Fibroblast of lung (primary cell): ENCODE measurements around the gene SLC34A1. TPM values are rescaled to one million over a fixed set of nuclear protein-coding genes. Genes with fewer than 3 reads are reported as not detected.

Experiments used
- DNase-seq, 2 donors: peaks; one replicate each; pipeline versions ENCODE4 v3.0.0 to v3.0.0-alpha.2; 2010; ENCODE audit warnings: low read depth in 2 of 2
- H2AFZ ChIP-seq: 2 replicates; pipeline ENCODE4 v1.5.1; 2012; ENCODE audit warnings: low read length, control low read depth, inconsistent platforms
- H3K27ac ChIP-seq: 2 replicates; pipeline ENCODE4 v1.5.1; 2011; ENCODE audit warnings: low read length, control low read depth; ENCODE audit not compliant: insufficient read depth
- H3K27me3 ChIP-seq: 2 replicates; pipeline ENCODE4 v1.5.1; 2011; ENCODE audit warnings: mild to moderate bottlenecking, low read length; ENCODE audit not compliant: control insufficient read depth, insufficient read depth
- H3K36me3 ChIP-seq: 2 replicates; pipeline ENCODE4 v1.5.1; 2011; ENCODE audit warnings: low read length; ENCODE audit not compliant: control insufficient read depth, insufficient read depth
- H3K4me1 ChIP-seq: 2 replicates; pipeline ENCODE4 v1.5.1; 2011; ENCODE audit warnings: low read length; ENCODE audit not compliant: control insufficient read depth, insufficient read depth; ENCODE audit errors: extremely low read depth
- H3K4me2 ChIP-seq: 2 replicates; pipeline ENCODE4 v1.5.1; 2011; ENCODE audit warnings: low read length, control low read depth; ENCODE audit not compliant: insufficient read depth; ENCODE audit errors: extremely low read depth
- H3K4me3 ChIP-seq, 4 experiments: fragments of 200-600 bp in 1 of 4; sonication (generic) in 1 of 4; replicated peaks in 1 of 4; 2 replicates each; pipeline ENCODE4 v1.5.1; 2011 to 2016; ENCODE audit warnings: low read length in 4 of 4, low read depth in 3 of 4, mild to moderate bottlenecking in 3 of 4, control low read depth in 2 of 4, inconsistent platforms in 1 of 4, mixed read lengths in 1 of 4; ENCODE audit not compliant: insufficient read depth in 1 of 4; ENCODE audit errors: control extremely low read depth in 1 of 4
- H3K79me2 ChIP-seq: 2 replicates; pipeline ENCODE4 v1.5.1; 2012; ENCODE audit warnings: mild to moderate bottlenecking, low read length, inconsistent platforms; ENCODE audit not compliant: control insufficient read depth, insufficient read depth
- H3K9ac ChIP-seq: 2 replicates; pipeline ENCODE4 v1.5.1; 2011; ENCODE audit warnings: mild to moderate bottlenecking, low read length, control low read depth; ENCODE audit not compliant: insufficient read depth
- H3K9me3 ChIP-seq: 2 replicates; pipeline ENCODE4 v1.5.1; 2012; ENCODE audit warnings: low read depth, low read length; ENCODE audit not compliant: control insufficient read depth, insufficient read depth
- H4K20me1 ChIP-seq: 2 replicates; pipeline ENCODE4 v1.5.1; 2011; ENCODE audit warnings: low read length; ENCODE audit not compliant: control insufficient read depth, insufficient read depth; ENCODE audit errors: extremely low read depth
- EZH2 ChIP-seq: IDR thresholded peaks from 2 replicates; pipeline ENCODE4 v1.5.1; 2012; ENCODE audit warnings: low read length, control low read depth, mild to moderate bottlenecking; ENCODE audit errors: missing control alignments
- polyA plus RNA-seq, 2 donors: library from polyadenylated mRNA; depleted of rRNA in 1 of 2; stranded (reverse) in 1 of 2; unstranded in 1 of 2; fragments of >200 nt; gene quantifications; 2 replicates each; pipeline ENCODE4 v1.2.1, GENCODE V29; 2011 to 2012; ENCODE audit warnings: missing spikeins in 1 of 2
- total RNA-seq: library from RNA; depleted of rRNA; stranded (reverse); fragments of >200 nt; gene quantifications from 2 replicates; pipeline ENCODE4 v1.2.1, GENCODE V29; 2014
- TF ChIP-seq, protein P1 (sequence below), 2 donors: IDR thresholded peaks in 1 of 2; conservative IDR thresholded peaks in 1 of 2; 1 replicate in 1 of 2; 2 replicates in 1 of 2; pipeline ENCODE4 v1.5.1; 2011 to 2012; ENCODE audit warnings: low read length in 2 of 2, control low read depth in 1 of 2, inconsistent platforms in 1 of 2, low read depth in 1 of 2, mild to moderate bottlenecking in 1 of 2

The SLC34A1 gene
- total and polyA plus RNA-seq, 2 donors (not counting 1 experiment from before 2014, with no cell fraction given): not detected

DNA sequence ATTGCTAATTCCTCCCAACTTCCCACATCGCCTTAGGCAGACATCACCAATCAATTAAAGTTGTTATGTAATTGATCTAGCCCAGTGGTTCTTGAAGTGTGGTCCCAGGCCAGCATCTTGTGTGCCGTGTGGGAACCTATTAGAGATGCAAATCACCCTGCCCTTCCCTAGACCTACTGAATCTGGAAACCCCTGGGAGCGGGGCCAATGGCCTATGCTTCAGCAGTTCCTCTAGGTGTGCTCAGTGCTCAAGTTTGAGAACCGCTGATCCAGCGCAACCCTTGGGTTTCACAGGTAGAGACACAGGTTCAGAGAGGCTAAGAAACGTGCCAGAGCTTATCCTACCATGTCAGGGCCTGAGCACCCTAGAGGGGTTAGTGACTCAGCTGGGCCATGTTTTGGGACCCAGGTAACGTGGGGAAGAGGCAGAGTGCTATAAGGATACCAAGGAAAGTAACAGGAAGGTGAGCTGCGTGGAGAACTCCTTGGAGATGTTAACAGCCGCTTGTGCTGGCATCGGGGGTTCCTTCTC, 4.4 kb downstream of the SLC34A1 start:
- no peaks in the 10 kb centered on the region for H4K20me1 ChIP-seq
- no peak for DNase-seq
- no peak overlapping the region for H3K4me2 ChIP-seq
- TF ChIP-seq, protein P1, sequence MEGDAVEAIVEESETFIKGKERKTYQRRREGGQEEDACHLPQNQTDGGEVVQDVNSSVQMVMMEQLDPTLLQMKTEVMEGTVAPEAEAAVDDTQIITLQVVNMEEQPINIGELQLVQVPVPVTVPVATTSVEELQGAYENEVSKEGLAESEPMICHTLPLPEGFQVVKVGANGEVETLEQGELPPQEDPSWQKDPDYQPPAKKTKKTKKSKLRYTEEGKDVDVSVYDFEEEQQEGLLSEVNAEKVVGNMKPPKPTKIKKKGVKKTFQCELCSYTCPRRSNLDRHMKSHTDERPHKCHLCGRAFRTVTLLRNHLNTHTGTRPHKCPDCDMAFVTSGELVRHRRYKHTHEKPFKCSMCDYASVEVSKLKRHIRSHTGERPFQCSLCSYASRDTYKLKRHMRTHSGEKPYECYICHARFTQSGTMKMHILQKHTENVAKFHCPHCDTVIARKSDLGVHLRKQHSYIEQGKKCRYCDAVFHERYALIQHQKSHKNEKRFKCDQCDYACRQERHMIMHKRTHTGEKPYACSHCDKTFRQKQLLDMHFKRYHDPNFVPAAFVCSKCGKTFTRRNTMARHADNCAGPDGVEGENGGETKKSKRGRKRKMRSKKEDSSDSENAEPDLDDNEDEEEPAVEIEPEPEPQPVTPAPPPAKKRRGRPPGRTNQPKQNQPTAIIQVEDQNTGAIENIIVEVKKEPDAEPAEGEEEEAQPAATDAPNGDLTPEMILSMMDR (conservative IDR thresholded peaks at IDR 0.05 in 1 of 2, IDR thresholded peaks at IDR 0.05 in 1 of 2; ENCODE audit: low read depth in 1 of 2, low read length in 2 of 2): no peak
- no peak for TF ChIP-seq EZH2
- H3K79me2 ChIP-seq: no peaks in the 10 kb centered on the region
- no peak overlapping the region for H3K9ac ChIP-seq
- H3K36me3 ChIP-seq: no peaks in the 10 kb centered on the region
- H2AFZ ChIP-seq: no peak overlapping the region
- H3K4me1 ChIP-seq: peaks cover 17% of the 10 kb centered on the region
- H3K27me3 ChIP-seq: peaks cover 8% of the 10 kb centered on the region
- H3K4me3 ChIP-seq: no peak overlapping the region
- no peak overlapping the region for H3K27ac ChIP-seq
- H3K9me3 ChIP-seq: no peaks in the 10 kb centered on the region

DNA sequence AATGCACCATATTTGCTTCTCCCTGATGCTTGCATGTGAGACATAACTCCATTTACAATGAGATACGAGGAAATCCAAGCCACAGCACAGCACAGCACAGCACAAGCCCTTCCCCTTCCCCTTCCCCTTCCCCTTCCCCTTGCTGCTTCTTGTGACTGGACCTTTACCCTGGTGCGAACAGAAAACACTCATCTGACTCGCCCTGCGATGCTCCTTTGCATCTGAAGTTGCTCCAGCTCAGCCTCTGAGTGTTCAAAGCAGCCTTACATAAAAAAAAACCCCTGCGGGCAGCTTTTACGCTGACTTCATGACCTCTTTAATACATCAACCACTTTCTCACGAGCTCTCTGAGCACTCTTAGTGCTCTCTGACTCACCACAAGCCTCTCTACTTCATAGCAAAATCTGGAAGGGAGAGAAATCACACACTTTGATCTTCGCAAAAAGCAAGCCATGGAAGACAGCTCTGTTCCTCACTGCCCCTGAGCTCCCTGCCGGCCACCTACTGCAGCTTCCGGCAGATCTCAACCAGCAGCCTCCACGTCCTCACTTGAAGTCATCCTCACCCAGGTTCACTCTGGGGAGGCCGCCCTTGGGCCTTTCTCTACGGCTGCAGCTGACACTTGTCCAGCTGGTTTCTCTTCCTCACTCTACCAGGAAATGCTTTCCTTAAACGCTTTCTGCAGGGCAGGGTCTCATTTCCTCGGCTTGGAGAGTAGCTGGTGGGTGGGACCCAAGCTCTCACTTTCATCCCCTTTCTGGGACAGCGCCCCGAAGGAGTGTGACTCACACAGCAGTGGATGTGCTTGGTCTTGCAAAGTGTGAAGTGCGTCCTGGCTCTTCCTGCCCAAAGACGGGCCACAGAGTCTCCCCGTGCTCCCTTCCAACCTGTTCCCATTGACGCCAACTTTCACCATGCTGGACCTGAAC, 5.3 kb downstream of the SLC34A1 start:
- Histone ChIP-seq H2AFZ (no peak overlapping the region), H3K27me3 (peaks cover 2% of the 10 kb centered on the region), H3K4me2 (peak overlapping the region; percentile 77), H3K36me3 (no peaks in the 10 kb centered on the region), H3K79me2 (no peaks in the 10 kb centered on the region), H3K4me3 (no peak overlapping the region), H3K27ac (peak overlapping the region; percentile 71), H3K9me3 (no peaks in the 10 kb centered on the region), H3K4me1 (peaks cover 17% of the 10 kb centered on the region), H3K9ac (peak overlapping the region; percentile 40), H4K20me1 (no peaks in the 10 kb centered on the region)
- peak; percentile 93 to 95 for DNase-seq
- no peak for TF ChIP-seq EZH2
- TF ChIP-seq, protein P1 (conservative IDR thresholded peaks at IDR 0.05 in 1 of 2, IDR thresholded peaks at IDR 0.05 in 1 of 2; ENCODE audit: low read depth in 1 of 2, low read length in 2 of 2): no peak
